ENCODE data around the gene SLC34A3.

GRCh38 chr9:137240841-137241489 is 10.3 kb downstream of the SLC34A3 start, which contains the start of gene TUBB4B:
- TF ChIP-seq CTCF (IDR thresholded peaks at IDR 0.05) (peak in 1 of 6 experiments; percentile 15), POLR2A (IDR thresholded peaks at IDR 0.05) (peak; percentile 99 to 100)

Data from thyroid gland (tissue), 4 donors.